ENCODE data around the gene FBN2.

Gene FBN2

GRCh38 chr5:128435861-128436260, 102.2 kb downstream of the FBN2 start:
- Histone ChIP-seq H3K27me3 (no peaks in the 10 kb centered on the region), H3K27ac (no peak overlapping the region), H3K4me3 (no peak overlapping the region), H3K4me2 (no peak overlapping the region), H3K9me3 (no peaks in the 10 kb centered on the region), H3K9ac (no peak overlapping the region), H3K36me3 (no peaks in the 10 kb centered on the region), H4K20me1 (no peaks in the 10 kb centered on the region), H3K4me1 (no peaks in the 10 kb centered on the region)
- no peak for TF ChIP-seq Cebpa-rat (IDR thresholded peaks at IDR 0.05)

GRCh38 chr5:128434993-128435392, 103.1 kb downstream of the FBN2 start:
- no peaks in the 10 kb centered on the region for H3K4me1 ChIP-seq
- no peaks in the 10 kb centered on the region for H4K20me1 ChIP-seq
- H3K9me3 ChIP-seq = no peaks in the 10 kb centered on the region
- no peak overlapping the region for H3K4me2 ChIP-seq
- H3K36me3 ChIP-seq = no peaks in the 10 kb centered on the region
- no peak for TF ChIP-seq Cebpa-rat (IDR thresholded peaks at IDR 0.05)
- no peak overlapping the region for H3K4me3 ChIP-seq
- H3K27ac ChIP-seq = no peak overlapping the region
- no peak overlapping the region for H3K9ac ChIP-seq
- no peaks in the 10 kb centered on the region for H3K27me3 ChIP-seq

- Histone ChIP-seq H3K4me3 (no peak overlapping the region), H3K4me1 (no peaks in the 10 kb centered on the region), H3K9me3 (no peaks in the 10 kb centered on the region), H3K27me3 (no peaks in the 10 kb centered on the region), H3K36me3 (no peaks in the 10 kb centered on the region), H4K20me1 (no peaks in the 10 kb centered on the region), H3K9ac (no peak overlapping the region), H3K27ac (no peak overlapping the region), H3K4me2 (no peak overlapping the region)
- TF ChIP-seq Cebpa-rat (IDR thresholded peaks at IDR 0.05) = no peak
Observed at GRCh38 chr5:128432913-128433440, 105.1 kb downstream of the FBN2 start.

- H4K20me1 ChIP-seq = no peaks in the 10 kb centered on the region
- H3K27ac ChIP-seq = no peak overlapping the region
- no peaks in the 10 kb centered on the region for H3K36me3 ChIP-seq
- H3K4me1 ChIP-seq = no peaks in the 10 kb centered on the region
- no peak for TF ChIP-seq Cebpa-rat (IDR thresholded peaks at IDR 0.05)
- no peaks in the 10 kb centered on the region for H3K27me3 ChIP-seq
- no peak overlapping the region for H3K4me3 ChIP-seq
- no peak overlapping the region for H3K9ac ChIP-seq
- H3K4me2 ChIP-seq = no peak overlapping the region
- H3K9me3 ChIP-seq = no peaks in the 10 kb centered on the region
Observed at GRCh38 chr5:128427921-128428320, 110.1 kb downstream of the FBN2 start.

- no peak overlapping the region for H3K9ac ChIP-seq
- no peak for TF ChIP-seq Cebpa-rat (IDR thresholded peaks at IDR 0.05)
- no peaks in the 10 kb centered on the region for H3K27me3 ChIP-seq
- no peaks in the 10 kb centered on the region for H3K36me3 ChIP-seq
- no peaks in the 10 kb centered on the region for H4K20me1 ChIP-seq
- no peak overlapping the region for H3K4me3 ChIP-seq
- no peak overlapping the region for H3K27ac ChIP-seq
- H3K4me1 ChIP-seq = no peaks in the 10 kb centered on the region
- no peaks in the 10 kb centered on the region for H3K9me3 ChIP-seq
- H3K4me2 ChIP-seq = no peak overlapping the region
Observed at GRCh38 chr5:128426090-128426534, 111.9 kb downstream of the FBN2 start.

GRCh38 chr5:128424646-128425045, 113.4 kb downstream of the FBN2 start:
- H3K9me3 ChIP-seq = no peaks in the 10 kb centered on the region
- H3K4me2 ChIP-seq = no peak overlapping the region
- H3K27ac ChIP-seq = no peak overlapping the region
- H3K27me3 ChIP-seq = no peaks in the 10 kb centered on the region
- TF ChIP-seq Cebpa-rat (IDR thresholded peaks at IDR 0.05) = no peak
- H3K36me3 ChIP-seq = no peaks in the 10 kb centered on the region
- H3K9ac ChIP-seq = no peak overlapping the region
- H3K4me3 ChIP-seq = no peak overlapping the region
- H4K20me1 ChIP-seq = no peaks in the 10 kb centered on the region
- H3K4me1 ChIP-seq = no peaks in the 10 kb centered on the region

- H3K4me1 ChIP-seq = no peaks in the 10 kb centered on the region
- no peak overlapping the region for H3K4me2 ChIP-seq
- H3K27ac ChIP-seq = no peak overlapping the region
- H4K20me1 ChIP-seq = no peaks in the 10 kb centered on the region
- no peaks in the 10 kb centered on the region for H3K36me3 ChIP-seq
- H3K27me3 ChIP-seq = no peaks in the 10 kb centered on the region
- TF ChIP-seq Cebpa-rat (IDR thresholded peaks at IDR 0.05) = no peak
- H3K9me3 ChIP-seq = no peaks in the 10 kb centered on the region
- H3K4me3 ChIP-seq = no peak overlapping the region
- H3K9ac ChIP-seq = no peak overlapping the region
Observed at GRCh38 chr5:128422612-128423011, 115.4 kb downstream of the FBN2 start.

GRCh38 chr5:128414469-128414868, 123.6 kb downstream of the FBN2 start:
- Histone ChIP-seq H3K4me2 (no peak overlapping the region), H4K20me1 (no peaks in the 10 kb centered on the region), H3K27ac (no peak overlapping the region), H3K9me3 (no peaks in the 10 kb centered on the region), H3K4me3 (no peak overlapping the region), H3K9ac (no peak overlapping the region), H3K27me3 (no peaks in the 10 kb centered on the region), H3K4me1 (no peaks in the 10 kb centered on the region), H3K36me3 (no peaks in the 10 kb centered on the region)
- no peak for TF ChIP-seq Cebpa-rat (IDR thresholded peaks at IDR 0.05)

GRCh38 chr5:128413356-128413755, 124.7 kb downstream of the FBN2 start:
- Histone ChIP-seq H3K9me3 (no peaks in the 10 kb centered on the region), H3K4me2 (no peak overlapping the region), H4K20me1 (no peaks in the 10 kb centered on the region), H3K4me3 (no peak overlapping the region), H3K4me1 (no peaks in the 10 kb centered on the region), H3K9ac (no peak overlapping the region), H3K27ac (no peak overlapping the region), H3K36me3 (no peaks in the 10 kb centered on the region), H3K27me3 (no peaks in the 10 kb centered on the region)
- no peak for TF ChIP-seq Cebpa-rat (IDR thresholded peaks at IDR 0.05)

GRCh38 chr5:128412145-128412930, 125.7 kb downstream of the FBN2 start:
- no peaks in the 10 kb centered on the region for H4K20me1 ChIP-seq
- H3K27ac ChIP-seq = no peak overlapping the region
- no peak overlapping the region for H3K4me2 ChIP-seq
- H3K9ac ChIP-seq = no peak overlapping the region
- H3K36me3 ChIP-seq = no peaks in the 10 kb centered on the region
- TF ChIP-seq Cebpa-rat (IDR thresholded peaks at IDR 0.05) = no peak
- no peak overlapping the region for H3K4me3 ChIP-seq
- no peaks in the 10 kb centered on the region for H3K4me1 ChIP-seq
- no peaks in the 10 kb centered on the region for H3K9me3 ChIP-seq
- no peaks in the 10 kb centered on the region for H3K27me3 ChIP-seq
